Daoy (cell line): ENCODE data around the gene DENND1C. TPM values are rescaled to one million over a fixed set of nuclear protein-coding genes. Genes with fewer than 3 reads are reported as not detected.
A peak's percentile ranks its signal among the peaks of the same experiment; 100 is the strongest.

ENCODE experiments used
- DNase-seq: peaks from one replicate; pipeline ENCODE4 v3.0.0-alpha.2; 2015; ENCODE audit warnings: low read depth
- total RNA-seq: library from RNA; depleted of rRNA; stranded (reverse); fragments of >200 nt; shearing (Covaris generic); gene quantifications from 2 replicates; pipeline ENCODE4 v1.2.3, GENCODE V29; 2014; rRNA removed

The DENND1C gene
- not detected in 2 replicates for total RNA-seq

GRCh38 chr19:6481541-6482342 lies at the start of gene DENND1C:
DENND1C (minus strand) TSS chr19:6481787; CDS start chr19:6481695, 92 bp downstream.
- peak; percentile 50 for DNase-seq

- peak; percentile 95 for DNase-seq
Measured at GRCh38 chr19:6530386-6531162, 49.0 kb upstream of the DENND1C start, which contains the start of gene TNFSF9. TNFSF9 (plus strand) TSS chr19:6531026; CDS start chr19:6531037, 11 bp downstream.

- no peak for DNase-seq
Measured at GRCh38 chr19:6529937-6530385, 48.4 kb upstream of the DENND1C start.

DNA sequence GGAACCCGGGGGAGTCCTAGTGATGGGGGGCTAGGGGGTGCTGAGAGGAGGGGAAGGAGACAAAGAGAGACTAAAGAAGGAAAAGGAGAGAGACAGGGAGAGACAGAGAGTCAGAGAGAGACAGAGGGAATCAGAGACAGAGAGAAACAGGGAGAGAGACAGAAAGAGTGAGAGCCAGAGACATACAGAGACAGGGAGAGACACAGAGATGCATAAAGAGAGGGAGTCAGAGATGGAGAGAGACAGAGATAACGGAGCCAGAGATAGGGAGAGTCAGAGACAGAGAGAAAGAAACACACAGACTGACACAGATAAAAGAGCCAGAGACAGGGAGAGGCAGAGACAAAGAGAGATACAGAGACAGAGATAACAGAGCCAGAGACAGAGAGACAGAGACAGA lies 47.8 kb upstream of the DENND1C start:
- no peak for DNase-seq

GRCh38 chr19:6528544-6529121 lies 47.0 kb upstream of the DENND1C start:
- DNase-seq, result no peak

- DNase-seq, result no peak
Measured at GRCh38 chr19:6527893-6528543, 46.4 kb upstream of the DENND1C start.

GRCh38 chr19:6524311-6524710 lies 42.7 kb upstream of the DENND1C start:
- DNase-seq, result no peak

DNA sequence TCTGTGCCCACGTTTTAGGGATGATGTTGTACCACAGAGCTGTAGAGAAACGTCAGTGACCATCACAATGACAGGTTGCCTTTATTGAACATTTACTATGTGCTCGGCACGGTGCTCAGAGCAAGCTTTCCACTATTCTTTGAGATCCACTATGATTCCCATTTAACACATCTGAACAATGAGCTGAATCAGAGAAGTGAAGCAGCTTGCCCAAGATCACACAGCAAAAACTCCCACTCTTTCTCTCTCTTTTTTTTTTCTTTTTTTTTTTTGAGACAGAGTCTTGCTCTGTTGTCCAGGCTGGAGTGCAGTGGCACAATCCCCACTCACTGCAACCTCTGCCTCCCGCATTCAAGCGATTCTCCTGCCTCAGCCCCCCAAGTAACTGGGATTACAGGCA lies 41.1 kb upstream of the DENND1C start:
- DNase-seq, result no peak

GRCh38 chr19:6521718-6522646 lies 40.4 kb upstream of the DENND1C start:
- DNase-seq, result peak; percentile 54

- DNase-seq, result peak; percentile 63
Measured at GRCh38 chr19:6519289-6519688, 37.7 kb upstream of the DENND1C start.

DNA sequence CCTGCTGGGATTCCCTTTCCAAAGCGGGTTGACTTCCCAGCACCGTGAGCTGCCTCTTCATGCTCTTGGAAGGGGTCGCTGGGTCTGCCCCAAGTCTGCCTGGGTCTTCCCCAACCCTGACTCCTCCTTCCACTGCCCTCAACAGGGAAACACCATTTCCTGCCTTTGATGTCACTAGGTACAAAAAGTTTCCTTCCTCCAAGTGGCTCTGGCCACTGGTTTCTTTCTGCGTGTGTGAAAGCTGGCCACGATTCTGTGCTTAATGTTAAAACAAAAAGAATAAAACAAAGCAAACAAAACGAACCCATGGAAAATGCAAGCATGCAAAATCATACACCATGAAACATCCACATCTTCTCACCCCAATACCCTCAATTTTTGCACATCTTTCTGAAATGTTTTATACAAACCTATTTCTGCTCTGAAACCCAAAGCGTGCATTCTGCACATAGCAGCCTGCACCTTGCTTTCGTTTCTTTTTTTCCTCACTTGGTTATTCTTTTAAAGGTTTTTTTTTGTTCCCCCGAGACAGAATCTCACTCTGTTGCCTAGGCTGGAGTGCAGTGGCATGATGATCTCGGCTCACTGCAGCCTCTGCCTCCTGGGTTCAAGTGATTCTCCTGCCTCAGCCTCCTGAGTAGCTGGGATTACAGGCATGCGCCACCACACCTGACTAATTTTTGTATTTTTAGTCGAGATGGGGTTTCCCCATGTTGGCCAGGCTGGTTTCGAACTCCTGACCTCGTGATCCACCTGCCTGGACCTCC lies 36.7 kb upstream of the DENND1C start:
- DNase-seq, result no peak

DNA sequence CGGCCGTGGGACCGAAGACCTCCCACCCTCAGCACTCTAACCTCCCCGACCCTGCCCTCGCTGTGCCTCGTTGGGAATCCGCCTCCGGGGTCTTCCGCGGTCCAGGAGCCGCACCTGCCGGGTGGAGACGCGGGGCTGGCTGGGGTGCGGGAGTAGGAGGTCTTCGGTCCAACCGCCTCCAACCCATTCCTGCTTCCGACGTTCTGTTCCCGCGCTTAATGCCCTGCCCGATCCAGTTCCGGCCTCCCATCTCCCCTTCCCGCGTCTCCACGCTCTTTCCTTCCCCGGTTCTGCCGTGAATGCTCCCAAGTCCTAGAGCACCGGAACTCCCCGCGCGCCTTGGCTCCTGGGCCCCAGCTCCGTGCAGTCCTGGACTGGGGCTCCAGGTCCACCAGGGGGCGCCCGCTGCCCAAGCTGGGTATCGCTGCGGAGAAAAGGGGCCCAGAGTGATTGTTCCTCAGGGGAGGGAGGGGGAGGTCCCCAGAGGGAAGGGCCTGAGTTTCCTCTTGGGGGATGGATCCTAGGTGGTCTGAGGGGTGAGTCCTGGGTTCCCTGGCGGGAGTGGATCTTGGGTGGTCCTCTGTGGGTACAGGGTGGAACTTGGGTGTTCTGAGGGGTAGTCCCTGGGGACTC lies 35.2 kb upstream of the DENND1C start:
- peak; percentile 94 for DNase-seq

GRCh38 chr19:6516018-6516658 lies 34.6 kb upstream of the DENND1C start:
- peak; percentile 96 for DNase-seq

DNA sequence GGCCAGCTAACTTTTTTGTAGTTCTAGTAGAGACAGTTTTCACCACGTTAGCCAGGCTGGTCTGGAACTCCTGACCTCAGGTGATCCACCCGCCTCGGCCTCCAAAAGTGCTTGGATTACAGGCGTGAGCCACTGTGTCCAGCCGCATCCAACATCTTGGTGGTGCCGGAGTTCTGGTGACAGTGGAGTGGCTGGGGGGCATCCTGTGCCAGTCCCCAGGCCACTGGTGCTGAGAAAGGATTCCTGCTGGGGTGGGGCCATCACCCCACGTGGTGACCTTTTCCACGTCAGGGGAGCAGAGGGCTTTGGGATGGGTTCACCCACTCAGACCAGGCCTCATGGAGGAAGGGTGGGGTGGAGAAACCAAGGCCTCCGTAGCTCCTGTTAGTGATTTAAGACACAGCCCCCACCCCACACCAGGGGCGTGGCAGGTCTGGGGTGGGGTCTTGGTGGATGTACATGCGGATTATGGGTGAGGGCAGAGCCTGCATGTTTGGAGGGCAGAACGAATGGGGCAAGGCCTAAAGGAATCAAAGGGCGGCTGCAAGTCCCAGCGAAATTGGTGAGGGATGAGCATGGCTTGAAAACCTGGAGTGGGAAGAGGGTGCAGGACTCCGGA lies 33.4 kb upstream of the DENND1C start:
- DNase-seq, result no peak

- no peak for DNase-seq
Measured at GRCh38 chr19:6514089-6514488, 32.5 kb upstream of the DENND1C start.

- no peak for DNase-seq
Measured at GRCh38 chr19:6510618-6511017, 29.0 kb upstream of the DENND1C start.

GRCh38 chr19:6509118-6509971 lies 27.8 kb upstream of the DENND1C start:
- no peak for DNase-seq
